Measurements from ENCODE around the gene LAMA3. TPM values are rescaled to one million over a fixed set of nuclear protein-coding genes. Genes with fewer than 3 reads are reported as not detected.

The LAMA3 gene
- total RNA-seq, 1 donor, result 8.3 TPM

DNA sequence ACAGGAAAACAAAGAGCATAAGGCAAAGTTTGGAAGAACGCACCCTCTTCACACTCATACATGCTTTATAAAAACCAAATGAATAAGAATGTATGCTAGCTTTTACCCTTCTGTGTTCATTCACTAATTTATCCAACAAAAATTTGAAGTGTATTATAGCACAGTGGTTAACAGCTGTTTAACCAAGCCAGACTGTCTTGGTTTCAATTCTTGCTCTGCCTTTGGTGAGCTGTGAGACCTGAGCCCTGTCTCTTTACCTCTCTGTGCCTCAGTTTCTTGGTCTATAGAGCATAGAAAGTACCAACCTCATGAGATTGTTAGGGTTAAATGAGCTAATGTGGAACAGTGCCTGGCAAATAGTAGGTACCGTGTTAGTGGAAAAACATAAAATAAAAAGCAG is 220.8 kb downstream of the LAMA3 start:
- Histone ChIP-seq H4K20me1 (ENCODE audit: insufficient read depth, low read length) (peaks cover 2% of the 10 kb centered on the region), H3K4me1 (ENCODE audit: insufficient read depth, low read length) (no peaks in the 10 kb centered on the region), H3K79me2 (ENCODE audit: insufficient read depth, low read length) (no peaks in the 10 kb centered on the region), H3K27me3 (ENCODE audit: insufficient read depth, low read length) (no peaks in the 10 kb centered on the region), H2AFZ (ENCODE audit: low read length) (no peak overlapping the region), H3K4me3 (ENCODE audit: insufficient read depth, low read length) (no peak overlapping the region), H3K36me3 (ENCODE audit: insufficient read depth, low read length) (no peaks in the 10 kb centered on the region), H3K4me2 (ENCODE audit: insufficient read depth, low read length) (no peak overlapping the region), H3K9me3 (ENCODE audit: low read depth, low read length) (no peaks in the 10 kb centered on the region), H3K27ac (ENCODE audit: low read depth, low read length) (no peak overlapping the region)
- TF ChIP-seq, protein P1, sequence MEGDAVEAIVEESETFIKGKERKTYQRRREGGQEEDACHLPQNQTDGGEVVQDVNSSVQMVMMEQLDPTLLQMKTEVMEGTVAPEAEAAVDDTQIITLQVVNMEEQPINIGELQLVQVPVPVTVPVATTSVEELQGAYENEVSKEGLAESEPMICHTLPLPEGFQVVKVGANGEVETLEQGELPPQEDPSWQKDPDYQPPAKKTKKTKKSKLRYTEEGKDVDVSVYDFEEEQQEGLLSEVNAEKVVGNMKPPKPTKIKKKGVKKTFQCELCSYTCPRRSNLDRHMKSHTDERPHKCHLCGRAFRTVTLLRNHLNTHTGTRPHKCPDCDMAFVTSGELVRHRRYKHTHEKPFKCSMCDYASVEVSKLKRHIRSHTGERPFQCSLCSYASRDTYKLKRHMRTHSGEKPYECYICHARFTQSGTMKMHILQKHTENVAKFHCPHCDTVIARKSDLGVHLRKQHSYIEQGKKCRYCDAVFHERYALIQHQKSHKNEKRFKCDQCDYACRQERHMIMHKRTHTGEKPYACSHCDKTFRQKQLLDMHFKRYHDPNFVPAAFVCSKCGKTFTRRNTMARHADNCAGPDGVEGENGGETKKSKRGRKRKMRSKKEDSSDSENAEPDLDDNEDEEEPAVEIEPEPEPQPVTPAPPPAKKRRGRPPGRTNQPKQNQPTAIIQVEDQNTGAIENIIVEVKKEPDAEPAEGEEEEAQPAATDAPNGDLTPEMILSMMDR (IDR thresholded peaks at IDR 0.05; ENCODE audit: extremely low read depth, low read depth, low read length), result no peak
- DNase-seq (ENCODE audit: insufficient read length, low spot score, missing footprints), result no peak

DNA sequence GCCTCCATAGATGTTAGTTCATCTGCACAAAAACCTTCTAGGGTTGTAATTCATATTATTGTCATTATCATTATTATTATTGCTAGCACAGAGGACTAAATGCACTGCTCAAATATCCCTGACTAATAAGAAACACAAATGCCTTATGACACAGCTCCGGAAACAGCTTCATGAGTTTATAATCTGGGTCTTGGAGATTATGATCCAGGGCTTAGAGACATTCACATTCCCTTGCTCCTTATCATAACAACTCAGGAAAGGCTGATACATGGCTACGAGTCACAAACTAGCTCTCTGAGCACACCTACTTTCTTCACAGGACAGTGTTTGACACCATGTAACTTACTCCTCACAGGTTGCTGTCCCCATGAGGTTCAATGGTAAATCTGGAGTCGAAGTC is 223.1 kb downstream of the LAMA3 start:
- Histone ChIP-seq H3K27ac (ENCODE audit: low read depth, low read length) (no peak overlapping the region), H3K4me2 (ENCODE audit: insufficient read depth, low read length) (no peak overlapping the region), H2AFZ (ENCODE audit: low read length) (no peak overlapping the region), H4K20me1 (ENCODE audit: insufficient read depth, low read length) (peaks cover 2% of the 10 kb centered on the region), H3K27me3 (ENCODE audit: insufficient read depth, low read length) (no peaks in the 10 kb centered on the region), H3K79me2 (ENCODE audit: insufficient read depth, low read length) (no peaks in the 10 kb centered on the region), H3K4me3 (ENCODE audit: insufficient read depth, low read length) (no peak overlapping the region), H3K4me1 (ENCODE audit: insufficient read depth, low read length) (no peaks in the 10 kb centered on the region), H3K9me3 (ENCODE audit: low read depth, low read length) (no peaks in the 10 kb centered on the region), H3K36me3 (ENCODE audit: insufficient read depth, low read length) (no peaks in the 10 kb centered on the region)
- DNase-seq (ENCODE audit: insufficient read length, low spot score, missing footprints), result peak; percentile 42
- TF ChIP-seq, protein P1 (IDR thresholded peaks at IDR 0.05; ENCODE audit: extremely low read depth, low read depth, low read length), result no peak

DNA sequence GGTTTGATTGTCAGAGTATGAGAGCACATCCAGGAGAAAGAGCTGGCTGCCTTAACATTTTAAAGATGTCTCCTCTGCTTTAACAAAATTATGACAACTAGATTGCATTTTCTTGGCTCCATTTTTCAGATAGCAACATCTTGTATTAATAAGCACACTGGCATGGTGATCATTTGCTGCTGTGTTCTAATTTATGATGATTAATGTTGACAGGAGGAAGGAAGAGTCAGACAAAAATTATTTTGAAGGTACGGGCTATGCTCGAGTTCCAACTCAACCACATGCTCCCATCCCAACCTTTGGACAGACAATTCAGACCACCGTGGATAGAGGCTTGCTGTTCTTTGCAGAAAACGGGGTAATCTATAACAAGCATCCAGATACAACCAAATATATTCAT is 227.1 kb downstream of the LAMA3 start:
- H3K4me1 ChIP-seq (ENCODE audit: insufficient read depth, low read length), result no peaks in the 10 kb centered on the region
- H4K20me1 ChIP-seq (ENCODE audit: insufficient read depth, low read length), result peaks cover 2% of the 10 kb centered on the region
- H3K4me3 ChIP-seq (ENCODE audit: insufficient read depth, low read length), result no peak overlapping the region
- H3K9me3 ChIP-seq (ENCODE audit: low read depth, low read length), result no peaks in the 10 kb centered on the region
- TF ChIP-seq, protein P1 (IDR thresholded peaks at IDR 0.05; ENCODE audit: extremely low read depth, low read depth, low read length), result no peak
- H3K79me2 ChIP-seq (ENCODE audit: insufficient read depth, low read length), result no peaks in the 10 kb centered on the region
- H2AFZ ChIP-seq (ENCODE audit: low read length), result no peak overlapping the region
- H3K27me3 ChIP-seq (ENCODE audit: insufficient read depth, low read length), result no peaks in the 10 kb centered on the region
- H3K4me2 ChIP-seq (ENCODE audit: insufficient read depth, low read length), result no peak overlapping the region
- DNase-seq (ENCODE audit: insufficient read length, low spot score, missing footprints), result no peak
- no peaks in the 10 kb centered on the region for H3K36me3 ChIP-seq (ENCODE audit: insufficient read depth, low read length)
- no peak overlapping the region for H3K27ac ChIP-seq (ENCODE audit: low read depth, low read length)

DNA sequence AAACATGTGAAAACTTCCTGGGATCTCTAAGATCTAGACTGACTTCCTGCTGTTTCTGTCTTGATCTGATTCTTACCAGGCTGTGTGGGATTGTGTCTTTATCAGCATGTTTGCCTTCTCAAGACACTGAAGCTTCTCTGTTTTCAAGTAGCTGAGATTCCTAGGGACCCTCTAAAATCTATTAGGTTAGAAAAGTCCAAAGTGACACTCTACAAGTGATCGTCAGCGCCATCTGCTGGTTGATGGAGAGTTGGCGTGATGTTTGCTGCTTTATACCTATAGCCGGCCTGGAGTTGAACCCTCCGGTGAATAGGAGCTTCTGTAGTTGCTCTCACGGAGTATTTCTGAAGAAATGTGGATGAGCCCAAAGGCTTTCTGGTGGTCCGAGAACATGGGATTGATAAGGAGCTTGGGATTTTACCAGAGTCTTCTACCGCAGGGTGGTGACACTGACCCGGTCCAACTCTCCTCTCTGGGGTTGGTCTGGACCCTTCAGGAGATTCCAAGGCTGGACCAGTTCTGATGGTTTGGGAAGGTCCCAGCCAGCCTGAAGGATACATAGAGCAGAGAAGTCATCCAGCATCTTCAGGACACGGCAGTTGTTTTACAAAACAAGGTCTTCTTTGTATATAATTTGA is 229.3 kb downstream of the LAMA3 start:
- Histone ChIP-seq H3K4me1 (ENCODE audit: insufficient read depth, low read length) (no peaks in the 10 kb centered on the region), H3K36me3 (ENCODE audit: insufficient read depth, low read length) (no peaks in the 10 kb centered on the region), H3K4me3 (ENCODE audit: insufficient read depth, low read length) (no peak overlapping the region), H2AFZ (ENCODE audit: low read length) (peak overlapping the region; percentile 58), H3K79me2 (ENCODE audit: insufficient read depth, low read length) (no peaks in the 10 kb centered on the region), H3K27me3 (ENCODE audit: insufficient read depth, low read length) (no peaks in the 10 kb centered on the region), H3K4me2 (ENCODE audit: insufficient read depth, low read length) (no peak overlapping the region), H4K20me1 (ENCODE audit: insufficient read depth, low read length) (no peaks in the 10 kb centered on the region), H3K9me3 (ENCODE audit: low read depth, low read length) (no peaks in the 10 kb centered on the region), H3K27ac (ENCODE audit: low read depth, low read length) (no peak overlapping the region)
- DNase-seq (ENCODE audit: insufficient read length, low spot score, missing footprints), result peak; percentile 49
- TF ChIP-seq, protein P1 (IDR thresholded peaks at IDR 0.05; ENCODE audit: extremely low read depth, low read depth, low read length), result peak; percentile 95
